Heart right ventricle (tissue), 16 donors: ENCODE measurements around the gene MPRIP. TPM values are rescaled to one million over a fixed set of nuclear protein-coding genes. Genes with fewer than 3 reads are reported as not detected.
A peak's percentile ranks its signal among the peaks of the same experiment; 100 is the strongest.

Source experiments
- ATAC-seq, 8 donors: fragments of 200-7000 bp; cut with Tn5 transposase; one replicate each; pipeline ENCODE4 v1.9.1; 2020; ENCODE audit warnings: mild to moderate bottlenecking in 8 of 8, moderate library complexity in 8 of 8, moderate number of reproducible peaks in 1 of 8
- DNase-seq, 2 donors: peaks; one replicate each; pipeline ENCODE4 v3.0.0-alpha.2; 2020
- H3K27ac ChIP-seq, 10 donors: fragments of 200-600 bp; sonication (generic) in 2 of 10; one replicate each; pipeline versions ENCODE4 v1.5.0 to v1.8.0; 2020 to 2022; ENCODE audit warnings: mild to moderate bottlenecking in 3 of 10
- H3K27me3 ChIP-seq, 7 donors: fragments of 200-600 bp; one replicate each; pipeline ENCODE4 v1.8.0; 2021 to 2022; ENCODE audit warnings: mild to moderate bottlenecking in 2 of 7
- H3K36me3 ChIP-seq, 9 donors: fragments of 200-600 bp; sonication (generic) in 1 of 9; one replicate each; pipeline versions ENCODE4 v1.5.0 to v1.8.0; 2020 to 2022; ENCODE audit warnings: mild to moderate bottlenecking in 2 of 9
- H3K4me1 ChIP-seq, 9 donors: fragments of 200-600 bp; sonication (generic) in 1 of 9; one replicate each; pipeline versions ENCODE4 v1.5.0 to v1.8.0; 2020 to 2022; ENCODE audit warnings: mild to moderate bottlenecking in 4 of 9
- H3K4me3 ChIP-seq, 10 donors: fragments of 200-600 bp; sonication (generic) in 2 of 10; one replicate each; pipeline versions ENCODE4 v1.5.0 to v1.8.0; 2020 to 2022; ENCODE audit warnings: mild to moderate bottlenecking in 7 of 10, moderate library complexity in 2 of 10
- H3K9me3 ChIP-seq, 11 donors: fragments of 200-600 bp in 10 of 11; sonication (generic) in 2 of 11; one replicate each; pipeline versions ENCODE4 v1.5.0 to v1.8.0; 2013 to 2022; ENCODE audit warnings: mild to moderate bottlenecking in 2 of 11, control low read depth in 1 of 11, moderate library complexity in 1 of 11
- CTCF ChIP-seq, 9 donors: fragments of 200-600 bp; sonication (generic) in 2 of 9; IDR thresholded peaks; one replicate each; pipeline versions ENCODE4 v1.5.0 to v1.8.0; 2021 to 2022; ENCODE audit warnings: antibody characterized with exemption in 9 of 9, mild to moderate bottlenecking in 5 of 9, moderate library complexity in 1 of 9
- WGBS, 2 donors: extraction: QIAGEN DNeasy Blood & Tissue Kit; methylation state at CpG; one replicate each; pipeline ENCODE4 v1.1.7; 2013; ENCODE audit warnings: inconsistent platforms in 1 of 2; 5-methylcytosine and 5-hydroxymethylcytosine counted together
- intact Hi-C, 10 donors: fragments of 100-400 bp; cut with DNase I; formaldehyde crosslinking; loops; one replicate each; pipeline versions ENCODE4 v1.11.1 to v1.14.2; 2022
- polyA plus RNA-seq, 2 donors: library from polyadenylated mRNA; stranded (reverse); fragments of 200-250 nt; gene quantifications; one replicate each; pipeline ENCODE4 v1.2.3, GENCODE V29; 2013
- total RNA-seq, 10 donors: library from RNA; stranded (reverse); fragmentation: NEBNext Ultra II Directional in 3 of 10; extraction: Animal tissue kit (Norgen Biotek cat#: 25700) in 3 of 10; gene quantifications; one replicate each; pipeline versions ENCODE4 v1.2.1 to v1.2.4, GENCODE V29; 2021 to 2023
- donor health status: Arrhythmogenic right ventricular cardiomyopathy.
- donor health status: ischemic (EF 13 %, LVEDD 7.1; RV severe dilation, severe dysfunction).
- donor health status: healthy with polysubstance abuse.
- donor health status: DM: no; HTN: yes; CAD: no.
- donor health status: DM: no; HTN: no; CAD: no.
- donor health status: ischemic (EF 25% LVEDD 6.9; RV normal size, moderate dysfunction).
- donor health status: ischemic (EF 25% LVEDD 5.7; RV mildly dilated, moderate dysfunction).
- donor health status: healthy.
- donor health status: DM: yes; HTN: yes; CAD: no.
- donor health status: Ischemic cardiomyopathy.
- donor health status: ischemic (EF 35%, LVEDD 5.7; RV mildly dilated, moderate dysfunction).
- donor health status: nonischemic (EF 11% LVEDD 7.7; RV severe dilation, severe dysfunction).
- donor health status: DM: yes; HTN: yes; CAD: no.
- donor health status: PGD.
- donor health status: ischemic (EF 29% LVEDD 5.4; RV normal size, mild dysfunction).
- donor health status: nonischemic (EF 23%, LVEDD 6.1; RV moderate dilation, normal function).

The MPRIP gene
- total and polyA plus RNA-seq, 12 donors = 225 to 409 (median 321) TPM

- Histone ChIP-seq H3K9me3 (no peaks in the 10 kb centered on the region), H3K27ac (no peak overlapping the region), H3K27me3 (no peaks in the 10 kb centered on the region), H3K36me3 (no peaks in the 10 kb centered on the region), H3K4me1 (peaks cover 10 to 39% (median 21%) of the 10 kb centered on the region in 9 donors), H3K4me3 (no peak overlapping the region)
- no peak for ATAC-seq
- intact Hi-C loops = no loop called here
- no peak for TF ChIP-seq CTCF (IDR thresholded peaks at IDR 0.05)
- DNase-seq = no peak
- WGBS, 2 donors = 94 to 97% methylated on average over 13 of the region's 13 CpGs
Observed at GRCh38 chr17:17019891-17020456, 22.3 kb upstream of the MPRIP start.

GRCh38 chr17:17020821-17021193, 21.4 kb upstream of the MPRIP start:
- no peak for DNase-seq
- no peaks in the 10 kb centered on the region for H3K36me3 ChIP-seq
- no peak for TF ChIP-seq CTCF (IDR thresholded peaks at IDR 0.05)

GRCh38 chr17:17021194-17021863, 20.9 kb upstream of the MPRIP start:
- Histone ChIP-seq H3K9me3 (no peaks in the 10 kb centered on the region), H3K27ac (peak overlapping the region in 9 of 10 donors; percentile 26 to 82 (median 69)), H3K36me3 (no peaks in the 10 kb centered on the region), H3K27me3 (no peaks in the 10 kb centered on the region), H3K4me1 (peaks cover 14 to 46% (median 31%) of the 10 kb centered on the region in 9 donors), H3K4me3 (peak overlapping the region in 1 of 10 donors; percentile 31)
- 27 to 40% methylated on average over 15 of the region's 15 CpGs for WGBS, 2 donors
- TF ChIP-seq CTCF (IDR thresholded peaks at IDR 0.05) = no peak
- intact Hi-C loops = no loop called here
- ATAC-seq = peak; percentile 81 to 94 (median 86)
- DNase-seq = peak; percentile 57 to 69

More at GRCh38 chr17:17020821-17021193, 21.4 kb upstream of the MPRIP start:
- Histone ChIP-seq H3K27ac (peak overlapping the region in 9 of 10 donors; percentile 26 to 82 (median 69)), H3K9me3 (no peaks in the 10 kb centered on the region), H3K4me3 (peak overlapping the region in 1 of 10 donors; percentile 31), H3K4me1 (peaks cover 14 to 45% (median 29%) of the 10 kb centered on the region in 9 donors), H3K27me3 (no peaks in the 10 kb centered on the region)
- 82 to 83% methylated on average over 8 of the region's 8 CpGs for WGBS, 2 donors
- ATAC-seq = peak in 4 of 8 donors; percentile 1 to 10 (median 4)
- intact Hi-C loops = no loop called here

GRCh38 chr17:17022011-17022410, 20.2 kb upstream of the MPRIP start:
- H3K36me3 ChIP-seq = no peaks in the 10 kb centered on the region
- DNase-seq (no peak), ATAC-seq (no peak)
- intact Hi-C loops = no loop called here
- peak overlapping the region in 8 of 10 donors; percentile 60 to 82 (median 71) for H3K27ac ChIP-seq
- TF ChIP-seq CTCF (IDR thresholded peaks at IDR 0.05) = no peak
- no peaks in the 10 kb centered on the region for H3K9me3 ChIP-seq
- H3K4me3 ChIP-seq = no peak overlapping the region
- H3K4me1 ChIP-seq = peaks cover 14 to 46% (median 31%) of the 10 kb centered on the region in 9 donors
- WGBS, 2 donors = 96 to 99% methylated on average over 4 of the region's 4 CpGs
- no peaks in the 10 kb centered on the region for H3K27me3 ChIP-seq
